Astrocyte (in vitro differentiated cells and primary cell): ENCODE measurements around the gene IGFBPL1. TPM values are rescaled to one million over a fixed set of nuclear protein-coding genes. Genes with fewer than 3 reads are reported as not detected.

Experiments used
- DNase-seq: peaks from one replicate; pipeline ENCODE4 v3.0.0-alpha.2; 2010; ENCODE audit warnings: low read depth
- FAIRE-seq: peaks from 2 replicates; lab custom pipeline; 2011; peaks lifted over from hg19 to GRCh38; lab: Jason Lieb, UNC
- H2AFZ ChIP-seq: 2 replicates; pipeline ENCODE4 v1.6.0; 2012; ENCODE audit warnings: low read depth, low read length, inconsistent platforms
- H3K27ac ChIP-seq: 2 replicates; pipeline ENCODE4 v1.5.1; 2011; ENCODE audit warnings: low read depth, low read length, inconsistent platforms
- H3K27me3 ChIP-seq: 2 replicates; pipeline ENCODE4 v1.6.0; 2011; ENCODE audit warnings: low read length, inconsistent platforms; ENCODE audit not compliant: insufficient read depth
- H3K36me3 ChIP-seq: 2 replicates; pipeline ENCODE4 v1.5.1; 2011; ENCODE audit warnings: low read length, inconsistent platforms; ENCODE audit not compliant: insufficient read depth
- H3K4me1 ChIP-seq: 2 replicates; pipeline ENCODE4 v1.5.1; 2011; ENCODE audit warnings: low read length, inconsistent platforms; ENCODE audit not compliant: insufficient read depth
- H3K4me2 ChIP-seq: 2 replicates; pipeline ENCODE4 v1.6.0; 2012; ENCODE audit warnings: low read length, inconsistent platforms
- H3K4me3 ChIP-seq: 2 replicates; pipeline ENCODE4 v1.5.1; 2011; ENCODE audit warnings: low read depth, mild to moderate bottlenecking, low read length, inconsistent platforms; ENCODE audit not compliant: insufficient read depth
- H3K79me2 ChIP-seq: 2 replicates; pipeline ENCODE4 v1.6.0; 2012; ENCODE audit warnings: mild to moderate bottlenecking, low read length, inconsistent platforms; ENCODE audit not compliant: insufficient read depth
- H3K9ac ChIP-seq: 2 replicates; pipeline ENCODE4 v1.6.0; 2012; ENCODE audit warnings: mild to moderate bottlenecking, low read length, inconsistent platforms
- H3K9me3 ChIP-seq: 2 replicates; pipeline ENCODE4 v1.5.1; 2012; ENCODE audit warnings: low read depth, mild to moderate bottlenecking, low read length, inconsistent platforms; ENCODE audit not compliant: insufficient read depth
- H4K20me1 ChIP-seq: 2 replicates; pipeline ENCODE4 v1.6.0; 2012; ENCODE audit warnings: low read length, inconsistent platforms; ENCODE audit not compliant: insufficient read depth
- H3K27ac Mint-ChIP-seq: one replicate; pipeline ENCODE4 v1.8.0; 2021; ENCODE audit warnings: mild to moderate bottlenecking, mixed read lengths; ENCODE audit not compliant: unreplicated experiment
- H3K27me3 Mint-ChIP-seq: one replicate; pipeline ENCODE4 v1.8.0; 2021; ENCODE audit warnings: low read depth, mixed read lengths; ENCODE audit not compliant: unreplicated experiment
- H3K36me3 Mint-ChIP-seq: one replicate; pipeline ENCODE4 v1.8.0; 2021; ENCODE audit warnings: low read depth, mixed read lengths; ENCODE audit not compliant: unreplicated experiment
- H3K4me1 Mint-ChIP-seq: one replicate; pipeline ENCODE4 v1.8.0; 2021; ENCODE audit warnings: low read depth, mixed read lengths; ENCODE audit not compliant: unreplicated experiment
- H3K4me3 Mint-ChIP-seq: one replicate; pipeline ENCODE4 v1.8.0; 2021; ENCODE audit warnings: mild to moderate bottlenecking, moderate library complexity, mixed read lengths; ENCODE audit not compliant: unreplicated experiment
- H3K9me3 Mint-ChIP-seq: one replicate; pipeline ENCODE4 v1.8.0; 2021; ENCODE audit warnings: mild to moderate bottlenecking, mixed read lengths; ENCODE audit not compliant: unreplicated experiment
- CTCF ChIP-seq: IDR thresholded peaks from 2 replicates; pipeline ENCODE4 v1.5.1; 2011; ENCODE audit warnings: low read depth, mild to moderate bottlenecking, inconsistent platforms, low read length, moderate library complexity; ENCODE audit not compliant: insufficient read depth
- EZH2 ChIP-seq: IDR thresholded peaks from 2 replicates; pipeline ENCODE4 v1.6.1; 2012; ENCODE audit warnings: mild to moderate bottlenecking, low read length, inconsistent platforms; ENCODE audit not compliant: insufficient read depth
- total RNA-seq: library from RNA; stranded (reverse); gene quantifications from 2 replicates; pipeline ENCODE4 v1.2.1, GENCODE V29; 2021

IGFBPL1 gene
- total RNA-seq, 1 donor from 2014 or later = 11.0 TPM

GRCh38 chr9:38358390-38359296, 65.6 kb downstream of the IGFBPL1 start:
- Histone ChIP-seq H3K4me2 (no peak overlapping the region), H3K27me3 (no peaks in the 10 kb centered on the region), H3K4me3 (no peak overlapping the region), H3K9me3 (no peaks in the 10 kb centered on the region), H3K4me1 (peaks cover 45% of the 10 kb centered on the region), H3K79me2 (no peaks in the 10 kb centered on the region), H3K36me3 (no peaks in the 10 kb centered on the region), H3K9ac (no peak overlapping the region), H3K27ac (no peak overlapping the region), H2AFZ (no peak overlapping the region), H4K20me1 (no peaks in the 10 kb centered on the region)
- peaks cover 12% of the 10 kb centered on the region for H3K27me3 Mint-ChIP-seq
- TF ChIP-seq EZH2 (no peak), CTCF (no peak)
- H3K27ac Mint-ChIP-seq = peak overlapping the region; percentile 58
- FAIRE-seq = no peak
- no peak overlapping the region for H3K4me3 Mint-ChIP-seq
- peak; percentile 23 for DNase-seq
- no peaks in the 10 kb centered on the region for H3K9me3 Mint-ChIP-seq
- no peaks in the 10 kb centered on the region for H3K36me3 Mint-ChIP-seq
- peaks cover 52% of the 10 kb centered on the region for H3K4me1 Mint-ChIP-seq

GRCh38 chr9:38357350-38358114, 66.7 kb downstream of the IGFBPL1 start:
- H3K9ac ChIP-seq = no peak overlapping the region
- TF ChIP-seq EZH2 (no peak), CTCF (no peak)
- no peaks in the 10 kb centered on the region for H3K9me3 ChIP-seq
- peaks cover 37% of the 10 kb centered on the region for H3K4me1 ChIP-seq
- Mint-ChIP-seq H3K27ac (peak overlapping the region; percentile 34), H3K4me3 (no peak overlapping the region), H3K27me3 (peaks cover 15% of the 10 kb centered on the region), H3K9me3 (no peaks in the 10 kb centered on the region), H3K4me1 (peaks cover 45% of the 10 kb centered on the region), H3K36me3 (no peaks in the 10 kb centered on the region)
- no peak overlapping the region for H3K4me2 ChIP-seq
- H3K36me3 ChIP-seq = no peaks in the 10 kb centered on the region
- peaks cover 8% of the 10 kb centered on the region for H3K27me3 ChIP-seq
- DNase-seq (no peak), FAIRE-seq (no peak)
- no peaks in the 10 kb centered on the region for H3K79me2 ChIP-seq
- H4K20me1 ChIP-seq = no peaks in the 10 kb centered on the region
- no peak overlapping the region for H3K27ac ChIP-seq
- H3K4me3 ChIP-seq = no peak overlapping the region
- no peak overlapping the region for H2AFZ ChIP-seq
